Measurements from ENCODE around the gene USP11.

USP11 gene

GRCh38 chrX:47232803-47233332 lies at the start of gene USP11:
TSS of gene USP11 (plus strand) at chrX:47233009. CDS start at chrX:47233044, 35 bp downstream.
- DNase-seq (ENCODE audit: low read depth, low spot score) = peak; percentile 76

- no peak for DNase-seq (ENCODE audit: low read depth, low spot score)
Measured at GRCh38 chrX:47184486-47184885, 48.3 kb upstream of the USP11 start.

DNA sequence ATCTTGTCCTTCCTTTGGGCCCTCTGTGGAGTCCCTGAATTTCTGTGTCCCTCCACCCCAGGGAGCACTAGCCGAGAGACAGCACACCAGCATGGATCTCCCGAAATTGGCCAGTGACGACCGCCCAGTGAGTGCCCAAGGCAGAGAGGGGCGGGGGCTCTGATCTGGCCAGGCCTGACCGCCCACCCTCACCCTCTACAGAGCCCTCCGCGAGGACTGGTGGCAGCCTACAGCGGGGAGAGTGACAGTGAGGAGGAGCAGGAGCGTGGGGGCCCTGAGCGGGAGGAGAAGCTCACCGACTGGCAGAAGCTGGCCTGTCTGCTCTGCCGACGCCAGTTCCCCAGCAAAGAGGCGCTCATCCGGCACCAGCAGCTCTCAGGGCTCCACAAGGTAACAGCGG lies 47.6 kb upstream of the USP11 start:
- no peak for DNase-seq (ENCODE audit: low read depth, low spot score)

DNA sequence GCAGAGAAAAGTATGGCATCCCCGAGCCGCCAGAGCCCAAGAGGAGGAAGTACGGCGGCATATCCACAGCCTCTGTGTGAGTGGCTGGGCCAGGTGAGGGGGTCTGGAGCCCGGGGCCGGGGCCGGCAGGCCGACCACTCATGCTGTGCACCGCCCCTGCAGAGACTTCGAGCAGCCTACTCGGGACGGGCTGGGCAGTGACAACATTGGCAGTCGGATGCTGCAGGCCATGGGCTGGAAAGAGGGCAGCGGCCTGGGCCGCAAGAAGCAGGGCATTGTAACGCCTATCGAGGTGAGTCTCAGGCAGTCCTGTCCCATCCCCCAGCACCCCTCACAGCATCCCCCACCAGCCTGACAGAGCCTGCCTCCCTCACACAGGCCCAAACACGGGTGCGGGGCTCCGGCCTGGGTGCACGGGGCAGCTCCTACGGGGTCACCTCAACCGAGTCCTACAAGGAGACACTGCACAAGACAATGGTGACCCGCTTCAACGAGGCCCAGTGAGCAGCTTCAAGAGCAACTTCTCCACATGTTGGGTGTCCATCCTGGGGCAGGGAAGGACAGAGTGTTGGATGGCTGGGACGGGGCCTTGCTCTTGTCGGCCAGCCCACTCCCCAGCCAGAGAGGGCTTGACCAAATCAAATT lies 46.6 kb upstream of the USP11 start:
- DNase-seq (ENCODE audit: low read depth, low spot score) = no peak

GRCh38 chrX:47187106-47187677 lies 45.6 kb upstream of the USP11 start:
- peak; percentile 32 for DNase-seq (ENCODE audit: low read depth, low spot score)

- peak; percentile 41 for DNase-seq (ENCODE audit: low read depth, low spot score)
Measured at GRCh38 chrX:47189906-47190305, 42.9 kb upstream of the USP11 start.

DNA sequence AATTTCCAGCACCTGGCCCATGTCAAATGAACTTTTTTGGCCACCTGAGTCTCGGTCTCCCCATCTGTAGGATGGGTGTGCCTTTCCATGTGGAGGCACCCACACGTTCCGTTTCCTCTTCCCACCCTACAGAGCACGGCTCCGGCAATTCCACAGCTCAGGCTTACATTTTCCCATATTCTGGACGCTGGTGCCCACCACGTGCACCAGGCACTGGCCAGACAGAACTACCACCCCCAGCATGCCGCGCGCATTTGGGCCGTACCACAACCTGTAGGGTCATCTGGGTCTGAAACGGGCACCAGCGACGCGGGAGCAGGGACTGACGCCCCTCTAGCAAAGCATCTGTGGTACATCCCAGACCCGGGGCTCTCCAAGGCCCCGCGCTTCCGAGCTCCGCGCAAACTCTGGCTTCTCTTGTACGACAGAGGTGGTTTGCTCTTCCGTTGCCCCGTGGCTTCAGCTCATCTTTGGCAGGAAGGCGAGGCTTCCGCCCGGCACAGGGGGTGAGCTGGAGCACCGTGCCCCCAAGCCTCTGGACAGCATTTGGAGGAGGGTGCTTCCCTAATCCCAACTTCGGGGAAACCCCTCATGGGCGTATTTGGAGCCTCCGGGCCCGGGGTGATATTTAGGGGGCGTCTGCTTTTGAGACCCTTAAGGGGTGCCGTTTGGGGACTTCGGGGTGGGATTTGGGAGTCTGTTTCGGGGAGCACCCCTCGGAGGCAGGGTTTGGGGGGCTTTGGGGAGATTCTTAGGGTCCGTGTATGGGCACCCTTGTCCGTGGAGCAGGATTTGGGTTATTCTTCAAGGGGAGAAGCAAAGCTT lies 42.2 kb upstream of the USP11 start:
- DNase-seq (ENCODE audit: low read depth, low spot score) = peak; percentile 98

DNA sequence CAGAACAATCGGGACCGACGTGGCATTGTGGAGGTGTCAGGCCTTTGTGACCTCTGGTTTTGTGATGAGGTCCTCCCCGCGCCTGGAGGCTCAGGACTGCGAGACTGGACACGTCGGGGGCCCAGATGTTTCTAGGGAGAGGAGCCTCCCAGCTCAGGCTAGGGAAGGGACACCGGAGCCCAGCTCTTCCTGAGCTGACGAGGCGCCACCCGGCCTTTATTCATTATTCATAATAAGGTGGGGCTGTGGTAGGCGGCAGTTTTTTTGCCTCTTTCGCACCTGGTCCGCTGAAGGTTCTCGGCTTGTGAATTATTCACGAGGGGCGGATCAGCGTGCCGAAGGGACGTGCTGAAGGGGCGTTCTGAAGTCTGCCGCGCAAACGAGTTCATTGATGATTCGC lies 41.5 kb upstream of the USP11 start:
- peak; percentile 65 for DNase-seq (ENCODE audit: low read depth, low spot score)

DNA sequence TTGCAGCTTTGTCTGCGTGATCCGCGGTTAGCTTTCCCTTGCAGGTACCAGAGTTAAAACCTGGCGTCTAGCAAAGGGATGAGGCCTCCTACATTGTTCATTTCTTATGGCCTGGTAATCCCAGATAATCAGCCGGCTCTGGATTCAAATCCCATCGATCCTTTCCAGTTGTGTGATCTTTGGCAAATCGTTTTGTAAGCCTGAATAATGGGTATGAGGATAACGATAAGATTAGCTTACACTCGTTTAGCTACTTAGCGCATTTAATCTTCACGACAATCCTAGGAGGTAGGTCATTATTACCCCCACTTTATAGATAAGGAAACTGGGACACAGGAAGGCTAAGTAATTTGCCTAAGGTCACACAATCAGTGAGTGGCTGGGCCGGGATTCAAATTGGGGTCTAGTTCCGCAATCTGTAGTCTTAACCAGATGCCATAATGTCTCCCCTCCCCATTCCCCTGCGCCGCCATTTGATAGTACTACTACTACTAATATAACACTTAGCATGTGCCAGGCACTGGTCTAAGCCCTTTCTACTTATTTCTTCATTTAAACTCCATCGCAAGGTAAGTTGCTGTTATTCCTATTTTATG lies 40.9 kb upstream of the USP11 start:
- DNase-seq (ENCODE audit: low read depth, low spot score) = no peak

GRCh38 chrX:47193475-47194193 lies 39.2 kb upstream of the USP11 start, which contains the start of gene UBA1:
TSS of gene UBA1 (plus strand) at chrX:47193829. CDS start at chrX:47198803, 4,974 bp downstream.
- peak; percentile 98 for DNase-seq (ENCODE audit: low read depth, low spot score)

DNA sequence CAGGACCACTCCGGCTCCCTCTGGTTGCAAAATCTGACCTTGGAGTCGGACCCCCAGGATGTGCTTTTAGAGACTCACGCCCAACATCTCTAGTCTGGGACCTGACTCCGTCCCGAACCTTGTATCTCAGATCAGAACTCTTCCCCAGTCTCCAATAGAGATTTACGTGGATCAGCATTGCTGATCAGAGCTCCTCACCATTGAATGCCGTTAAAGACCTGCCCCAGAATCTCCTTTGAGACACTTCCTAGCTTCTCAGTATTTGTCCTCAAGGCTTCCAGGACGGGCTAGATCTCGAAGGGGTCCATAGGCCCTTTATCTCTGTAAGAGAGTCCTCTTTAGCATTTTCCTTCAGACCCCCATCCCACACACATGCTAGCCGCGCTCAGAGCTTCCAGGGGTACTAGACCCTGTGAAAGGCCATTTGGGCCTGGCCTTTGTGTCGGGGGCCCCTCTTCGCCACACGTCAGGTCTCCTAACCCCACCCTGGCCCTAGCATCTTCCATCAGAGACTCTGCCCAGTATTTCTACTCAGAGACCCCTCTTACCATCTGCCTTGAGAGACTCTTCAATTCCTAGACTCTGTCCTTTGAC lies 38.5 kb upstream of the USP11 start:
- no peak for DNase-seq (ENCODE audit: low read depth, low spot score)

- DNase-seq (ENCODE audit: low read depth, low spot score) = no peak
Measured at GRCh38 chrX:47196098-47196497, 36.7 kb upstream of the USP11 start.

- DNase-seq (ENCODE audit: low read depth, low spot score) = peak; percentile 24
Measured at GRCh38 chrX:47197526-47197925, 35.3 kb upstream of the USP11 start.

GRCh38 chrX:47198026-47198686 lies 34.7 kb upstream of the USP11 start:
- DNase-seq (ENCODE audit: low read depth, low spot score) = peak; percentile 80

GRCh38 chrX:47198687-47199080 lies 34.1 kb upstream of the USP11 start:
- no peak for DNase-seq (ENCODE audit: low read depth, low spot score)

DNA sequence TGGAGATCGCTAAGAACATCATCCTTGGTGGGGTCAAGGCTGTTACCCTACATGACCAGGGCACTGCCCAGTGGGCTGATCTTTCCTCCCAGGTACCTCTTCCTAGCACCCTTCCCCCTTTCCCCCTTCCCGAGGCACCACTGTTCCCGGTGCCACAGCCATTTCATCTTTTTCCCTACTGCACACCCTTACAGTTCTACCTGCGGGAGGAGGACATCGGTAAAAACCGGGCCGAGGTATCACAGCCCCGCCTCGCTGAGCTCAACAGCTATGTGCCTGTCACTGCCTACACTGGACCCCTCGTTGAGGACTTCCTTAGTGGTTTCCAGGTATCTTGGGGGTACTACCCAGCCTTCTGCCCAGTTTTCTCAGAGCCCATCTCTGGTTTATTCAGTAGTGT lies 33.5 kb upstream of the USP11 start:
- no peak for DNase-seq (ENCODE audit: low read depth, low spot score)

DNA sequence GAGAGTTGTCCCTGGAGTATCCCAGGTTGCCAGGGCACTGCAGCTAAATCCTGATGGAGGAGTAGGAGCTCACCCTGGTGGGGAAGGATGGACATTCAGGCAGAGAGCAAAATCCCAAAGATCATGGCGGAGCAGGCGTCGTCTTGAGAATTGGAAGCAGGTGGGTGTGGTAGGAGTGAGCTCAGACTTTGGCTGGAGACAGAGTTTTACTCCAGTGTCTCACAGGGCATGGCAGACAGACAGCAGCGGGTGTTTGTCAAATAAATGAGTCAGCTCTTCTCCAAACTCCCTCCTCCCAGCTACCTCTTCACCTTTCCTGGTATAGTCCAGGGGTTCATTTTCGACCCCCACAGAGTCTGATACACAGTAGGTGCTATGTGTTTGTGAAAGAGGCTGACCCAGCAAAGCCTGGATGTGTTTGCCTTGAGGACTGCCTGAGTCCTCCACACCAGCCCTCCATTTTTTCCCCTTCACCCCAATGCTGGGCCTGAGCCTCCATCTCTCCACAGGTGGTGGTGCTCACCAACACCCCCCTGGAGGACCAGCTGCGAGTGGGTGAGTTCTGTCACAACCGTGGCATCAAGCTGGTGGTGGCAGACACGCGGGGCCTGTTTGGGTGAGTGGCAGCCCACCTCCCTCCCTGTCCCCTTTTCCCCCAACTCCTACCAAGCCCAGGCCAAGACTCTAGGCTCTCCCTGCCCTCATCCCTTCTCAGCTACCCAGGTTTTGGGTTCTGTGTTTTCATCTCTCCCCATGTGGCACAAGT lies 32.2 kb upstream of the USP11 start:
- DNase-seq (ENCODE audit: low read depth, low spot score) = peak; percentile 49

DNA sequence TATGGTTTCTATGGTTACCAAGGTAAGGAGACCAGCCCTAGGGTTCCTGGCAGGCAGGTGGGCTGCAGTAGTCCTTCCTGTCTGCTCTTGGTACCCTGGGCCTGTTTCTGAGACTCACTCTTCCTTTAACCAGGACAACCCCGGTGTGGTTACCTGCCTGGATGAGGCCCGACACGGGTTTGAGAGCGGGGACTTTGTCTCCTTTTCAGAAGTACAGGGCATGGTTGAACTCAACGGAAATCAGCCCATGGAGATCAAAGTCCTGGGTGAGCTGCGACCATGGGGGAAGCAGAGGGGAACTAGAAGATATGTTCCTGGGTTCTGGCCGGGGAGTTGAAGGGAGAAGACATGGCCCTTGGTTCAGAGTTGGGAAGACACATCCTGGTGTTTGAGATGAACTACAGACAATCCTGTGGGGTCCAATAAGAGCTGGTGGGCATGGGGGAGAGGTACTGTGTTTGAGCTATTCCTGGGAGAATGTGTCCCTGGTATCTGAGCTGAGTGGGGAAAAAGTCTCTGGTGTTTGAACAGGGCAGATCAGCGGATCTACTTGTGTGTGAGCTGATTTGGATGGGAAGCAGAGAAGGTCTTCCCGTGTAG lies 31.4 kb upstream of the USP11 start:
- DNase-seq (ENCODE audit: low read depth, low spot score) = no peak

DNA sequence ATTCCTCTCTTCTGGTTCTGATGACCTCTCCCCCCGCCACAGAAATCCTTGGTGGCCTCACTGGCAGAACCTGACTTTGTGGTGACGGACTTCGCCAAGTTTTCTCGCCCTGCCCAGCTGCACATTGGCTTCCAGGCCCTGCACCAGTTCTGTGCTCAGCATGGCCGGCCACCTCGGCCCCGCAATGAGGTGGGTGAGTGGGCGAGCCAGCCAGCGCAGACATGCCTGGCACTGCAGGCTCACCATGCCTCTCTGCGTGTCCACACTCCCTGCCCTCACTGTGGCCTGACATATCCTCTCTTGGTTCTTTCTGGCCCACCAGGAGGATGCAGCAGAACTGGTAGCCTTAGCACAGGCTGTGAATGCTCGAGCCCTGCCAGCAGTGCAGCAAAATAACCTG lies 30.5 kb upstream of the USP11 start:
- DNase-seq (ENCODE audit: low read depth, low spot score) = no peak

All from ELF-1 (cell line).